Fibroblast of lung (primary cell): ENCODE data around the gene SEPTIN14. TPM values are rescaled to one million over a fixed set of nuclear protein-coding genes. Genes with fewer than 3 reads are reported as not detected.

Source experiments
- DNase-seq, 2 donors: peaks; one replicate each; pipeline versions ENCODE4 v3.0.0 to v3.0.0-alpha.2; 2010; ENCODE audit warnings: low read depth in 2 of 2
- H2AFZ ChIP-seq: 2 replicates; pipeline ENCODE4 v1.5.1; 2012; ENCODE audit warnings: low read length, control low read depth, inconsistent platforms
- H3K27ac ChIP-seq: 2 replicates; pipeline ENCODE4 v1.5.1; 2011; ENCODE audit warnings: low read length, control low read depth; ENCODE audit not compliant: insufficient read depth
- H3K27me3 ChIP-seq: 2 replicates; pipeline ENCODE4 v1.5.1; 2011; ENCODE audit warnings: mild to moderate bottlenecking, low read length; ENCODE audit not compliant: control insufficient read depth, insufficient read depth
- H3K36me3 ChIP-seq: 2 replicates; pipeline ENCODE4 v1.5.1; 2011; ENCODE audit warnings: low read length; ENCODE audit not compliant: control insufficient read depth, insufficient read depth
- H3K4me1 ChIP-seq: 2 replicates; pipeline ENCODE4 v1.5.1; 2011; ENCODE audit warnings: low read length; ENCODE audit not compliant: control insufficient read depth, insufficient read depth; ENCODE audit errors: extremely low read depth
- H3K4me2 ChIP-seq: 2 replicates; pipeline ENCODE4 v1.5.1; 2011; ENCODE audit warnings: low read length, control low read depth; ENCODE audit not compliant: insufficient read depth; ENCODE audit errors: extremely low read depth
- H3K4me3 ChIP-seq, 4 experiments: fragments of 200-600 bp in 1 of 4; sonication (generic) in 1 of 4; replicated peaks in 1 of 4; 2 replicates each; pipeline ENCODE4 v1.5.1; 2011 to 2016; ENCODE audit warnings: low read length in 4 of 4, low read depth in 3 of 4, mild to moderate bottlenecking in 3 of 4, control low read depth in 2 of 4, inconsistent platforms in 1 of 4, mixed read lengths in 1 of 4; ENCODE audit not compliant: insufficient read depth in 1 of 4; ENCODE audit errors: control extremely low read depth in 1 of 4
- H3K79me2 ChIP-seq: 2 replicates; pipeline ENCODE4 v1.5.1; 2012; ENCODE audit warnings: mild to moderate bottlenecking, low read length, inconsistent platforms; ENCODE audit not compliant: control insufficient read depth, insufficient read depth
- H3K9ac ChIP-seq: 2 replicates; pipeline ENCODE4 v1.5.1; 2011; ENCODE audit warnings: mild to moderate bottlenecking, low read length, control low read depth; ENCODE audit not compliant: insufficient read depth
- H3K9me3 ChIP-seq: 2 replicates; pipeline ENCODE4 v1.5.1; 2012; ENCODE audit warnings: low read depth, low read length; ENCODE audit not compliant: control insufficient read depth, insufficient read depth
- H4K20me1 ChIP-seq: 2 replicates; pipeline ENCODE4 v1.5.1; 2011; ENCODE audit warnings: low read length; ENCODE audit not compliant: control insufficient read depth, insufficient read depth; ENCODE audit errors: extremely low read depth
- EZH2 ChIP-seq: IDR thresholded peaks from 2 replicates; pipeline ENCODE4 v1.5.1; 2012; ENCODE audit warnings: low read length, control low read depth, mild to moderate bottlenecking; ENCODE audit errors: missing control alignments
- polyA plus RNA-seq, 2 donors: library from polyadenylated mRNA; depleted of rRNA in 1 of 2; stranded (reverse) in 1 of 2; unstranded in 1 of 2; fragments of >200 nt; gene quantifications; 2 replicates each; pipeline ENCODE4 v1.2.1, GENCODE V29; 2011 to 2012; ENCODE audit warnings: missing spikeins in 1 of 2
- total RNA-seq: library from RNA; depleted of rRNA; stranded (reverse); fragments of >200 nt; gene quantifications from 2 replicates; pipeline ENCODE4 v1.2.1, GENCODE V29; 2014
- TF ChIP-seq, protein P1 (sequence below), 2 donors: IDR thresholded peaks in 1 of 2; conservative IDR thresholded peaks in 1 of 2; 1 replicate in 1 of 2; 2 replicates in 1 of 2; pipeline ENCODE4 v1.5.1; 2011 to 2012; ENCODE audit warnings: low read length in 2 of 2, control low read depth in 1 of 2, inconsistent platforms in 1 of 2, low read depth in 1 of 2, mild to moderate bottlenecking in 1 of 2

Gene SEPTIN14
- total and polyA plus RNA-seq, 2 donors (not counting 1 experiment from before 2014, with no cell fraction given) = not detected

GRCh38 chr7:55794527-55794926, 68.0 kb downstream of the SEPTIN14 start:
- H3K4me3 ChIP-seq = no peak overlapping the region
- H3K27me3 ChIP-seq = no peaks in the 10 kb centered on the region
- DNase-seq = no peak
- no peaks in the 10 kb centered on the region for H3K9me3 ChIP-seq
- H3K4me1 ChIP-seq = no peaks in the 10 kb centered on the region
- no peaks in the 10 kb centered on the region for H4K20me1 ChIP-seq
- H3K9ac ChIP-seq = no peak overlapping the region
- no peaks in the 10 kb centered on the region for H3K36me3 ChIP-seq
- no peak overlapping the region for H2AFZ ChIP-seq
- TF ChIP-seq, protein P1, sequence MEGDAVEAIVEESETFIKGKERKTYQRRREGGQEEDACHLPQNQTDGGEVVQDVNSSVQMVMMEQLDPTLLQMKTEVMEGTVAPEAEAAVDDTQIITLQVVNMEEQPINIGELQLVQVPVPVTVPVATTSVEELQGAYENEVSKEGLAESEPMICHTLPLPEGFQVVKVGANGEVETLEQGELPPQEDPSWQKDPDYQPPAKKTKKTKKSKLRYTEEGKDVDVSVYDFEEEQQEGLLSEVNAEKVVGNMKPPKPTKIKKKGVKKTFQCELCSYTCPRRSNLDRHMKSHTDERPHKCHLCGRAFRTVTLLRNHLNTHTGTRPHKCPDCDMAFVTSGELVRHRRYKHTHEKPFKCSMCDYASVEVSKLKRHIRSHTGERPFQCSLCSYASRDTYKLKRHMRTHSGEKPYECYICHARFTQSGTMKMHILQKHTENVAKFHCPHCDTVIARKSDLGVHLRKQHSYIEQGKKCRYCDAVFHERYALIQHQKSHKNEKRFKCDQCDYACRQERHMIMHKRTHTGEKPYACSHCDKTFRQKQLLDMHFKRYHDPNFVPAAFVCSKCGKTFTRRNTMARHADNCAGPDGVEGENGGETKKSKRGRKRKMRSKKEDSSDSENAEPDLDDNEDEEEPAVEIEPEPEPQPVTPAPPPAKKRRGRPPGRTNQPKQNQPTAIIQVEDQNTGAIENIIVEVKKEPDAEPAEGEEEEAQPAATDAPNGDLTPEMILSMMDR (conservative IDR thresholded peaks at IDR 0.05 in 1 of 2, IDR thresholded peaks at IDR 0.05 in 1 of 2; ENCODE audit: low read depth in 1 of 2, low read length in 2 of 2) = no peak
- TF ChIP-seq EZH2 = no peak
- H3K4me2 ChIP-seq = no peak overlapping the region
- H3K27ac ChIP-seq = no peak overlapping the region
- H3K79me2 ChIP-seq = no peaks in the 10 kb centered on the region

DNA sequence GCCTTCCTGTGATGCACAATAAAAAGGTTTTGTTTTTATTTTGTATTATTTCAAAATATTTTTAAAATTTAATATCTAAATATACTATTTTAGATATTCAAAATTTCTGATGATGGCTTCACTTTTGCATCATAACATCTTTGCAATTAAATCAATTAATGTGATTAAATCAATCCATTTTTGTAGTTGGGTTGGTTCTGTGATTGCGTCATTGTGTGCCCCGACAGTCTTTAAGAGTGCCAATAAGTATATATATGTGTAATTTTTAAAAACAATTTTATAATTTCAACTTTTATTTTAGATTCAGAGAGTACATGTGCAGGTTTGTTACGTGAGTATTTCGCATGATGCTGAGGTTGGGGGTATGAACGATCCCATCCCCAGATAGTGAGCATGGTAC, 70.5 kb downstream of the SEPTIN14 start:
- no peak for DNase-seq
- TF ChIP-seq EZH2 = no peak
- TF ChIP-seq, protein P1 (conservative IDR thresholded peaks at IDR 0.05 in 1 of 2, IDR thresholded peaks at IDR 0.05 in 1 of 2; ENCODE audit: low read depth in 1 of 2, low read length in 2 of 2) = no peak
- H3K9ac ChIP-seq = no peak overlapping the region
- no peaks in the 10 kb centered on the region for H3K4me1 ChIP-seq
- H3K27ac ChIP-seq = no peak overlapping the region
- no peaks in the 10 kb centered on the region for H3K79me2 ChIP-seq
- no peak overlapping the region for H2AFZ ChIP-seq
- H3K4me2 ChIP-seq = no peak overlapping the region
- H3K36me3 ChIP-seq = no peaks in the 10 kb centered on the region
- no peaks in the 10 kb centered on the region for H4K20me1 ChIP-seq
- H3K27me3 ChIP-seq = no peaks in the 10 kb centered on the region
- H3K4me3 ChIP-seq = no peak overlapping the region
- H3K9me3 ChIP-seq = no peaks in the 10 kb centered on the region

- Histone ChIP-seq H3K27ac (no peak overlapping the region), H3K9me3 (no peaks in the 10 kb centered on the region), H3K4me2 (no peak overlapping the region), H3K4me1 (no peaks in the 10 kb centered on the region), H3K79me2 (no peaks in the 10 kb centered on the region), H3K27me3 (no peaks in the 10 kb centered on the region), H3K36me3 (no peaks in the 10 kb centered on the region), H3K9ac (no peak overlapping the region), H2AFZ (no peak overlapping the region), H3K4me3 (no peak overlapping the region), H4K20me1 (no peaks in the 10 kb centered on the region)
- TF ChIP-seq, protein P1 (conservative IDR thresholded peaks at IDR 0.05 in 1 of 2, IDR thresholded peaks at IDR 0.05 in 1 of 2; ENCODE audit: low read depth in 1 of 2, low read length in 2 of 2) = no peak
- no peak for TF ChIP-seq EZH2
- DNase-seq = no peak
Measured at GRCh38 chr7:55787796-55788195, 74.8 kb downstream of the SEPTIN14 start.
